Stomach (tissue), 9 donors: ENCODE measurements around the gene KARS1. TPM values are rescaled to one million over a fixed set of nuclear protein-coding genes. Genes with fewer than 3 reads are reported as not detected.

Source experiments
- DNase-seq, 2 donors: peaks; one replicate each; pipeline versions ENCODE4 v3.0.0 to v3.0.0-alpha.2; 2013 to 2019
- H3K27ac ChIP-seq, 5 donors: fragments of 200-600 bp in 4 of 5; sonication (generic) in 4 of 5; one replicate each; pipeline ENCODE4 v1.5.1; 2013 to 2019; ENCODE audit warnings: mild to moderate bottlenecking in 1 of 5, moderate library complexity in 1 of 5
- H3K27me3 ChIP-seq, 3 donors: fragments of 200-600 bp; sonication (generic); one replicate each; pipeline ENCODE4 v1.5.1; 2017 to 2019; ENCODE audit warnings: mixed run types in 1 of 3
- H3K36me3 ChIP-seq, 4 donors: fragments of 200-600 bp; sonication (generic); 1 replicate in 3 of 4; 2 replicates in 1 of 4; pipeline ENCODE4 v1.5.1; 2016 to 2019
- H3K4me1 ChIP-seq, 4 donors: fragments of 200-600 bp; sonication (generic); one replicate each; pipeline ENCODE4 v1.5.1; 2016 to 2019
- H3K4me3 ChIP-seq, 4 donors: fragments of 200-600 bp; sonication (generic) in 3 of 4; one replicate each; pipeline ENCODE4 v1.5.1; 2016 to 2019; ENCODE audit warnings: mild to moderate bottlenecking in 1 of 4
- H3K9me3 ChIP-seq, 4 donors: fragments of 200-600 bp; sonication (generic); one replicate each; pipeline ENCODE4 v1.5.1; 2016 to 2019
- EP300 ChIP-seq: sonication (generic); formaldehyde crosslinking; IDR thresholded peaks from one replicate; pipeline ENCODE4 v1.6.1; 2017; ENCODE audit warnings: antibody characterized with exemption
- POLR2A ChIP-seq, 4 donors: fragments of 450-650 bp; IDR thresholded peaks; one replicate each; pipeline ENCODE4 v1.6.1; 2016; ENCODE audit warnings: antibody characterized with exemption in 4 of 4, control low read depth in 2 of 4, mild to moderate bottlenecking in 1 of 4, moderate library complexity in 1 of 4
- POLR2AphosphoS5 ChIP-seq, 3 donors: sonication (generic); formaldehyde crosslinking; IDR thresholded peaks; one replicate each; pipeline ENCODE4 v1.6.1; 2016; ENCODE audit warnings: antibody characterized with exemption in 3 of 3
- WGBS, 5 donors: extraction: QIAGEN DNeasy Blood & Tissue Kit in 3 of 5; methylation state at CpG; one replicate each; pipeline versions ENCODE4 v1.1.5 to v1.1.7; 2013 to 2018; 5-methylcytosine and 5-hydroxymethylcytosine counted together
- intact Hi-C: fragments of 100-400 bp; cut with DNase I; formaldehyde crosslinking; loops from one replicate; pipeline ENCODE4 v1.15.1; 2023; ENCODE audit warnings: low total_unique reads
- polyA plus RNA-seq, 3 donors: library from polyadenylated mRNA; stranded (reverse); fragments of 200-250 nt; gene quantifications; one replicate each; pipeline ENCODE4 v1.2.3, GENCODE V29; 2013
- total RNA-seq, 5 donors: library from RNA; depleted of rRNA; stranded (reverse); fragments of >200 nt; gene quantifications; one replicate each; pipeline versions ENCODE4 v1.1.0 to v1.2.3, GENCODE V29; 2014 to 2016
- TF ChIP-seq, protein P1 (sequence below), 7 experiments: fragments of 450-650 bp in 4 of 7; fragments of 200-600 bp in 3 of 7; sonication (generic) in 3 of 7; IDR thresholded peaks; one replicate each; pipeline ENCODE4 v1.5.1; 2016 to 2019; ENCODE audit warnings: antibody characterized with exemption in 7 of 7, control low read depth in 2 of 7, mild to moderate bottlenecking in 1 of 7
- donor health status: healthy with polysubstance abuse.
- donor health status: Bipolar disorder and iron deficiency.
- donor health status: healthy.

KARS1 gene
- total and polyA plus RNA-seq, 8 donors = 81.2 to 196 (median 92.7) TPM

DNA sequence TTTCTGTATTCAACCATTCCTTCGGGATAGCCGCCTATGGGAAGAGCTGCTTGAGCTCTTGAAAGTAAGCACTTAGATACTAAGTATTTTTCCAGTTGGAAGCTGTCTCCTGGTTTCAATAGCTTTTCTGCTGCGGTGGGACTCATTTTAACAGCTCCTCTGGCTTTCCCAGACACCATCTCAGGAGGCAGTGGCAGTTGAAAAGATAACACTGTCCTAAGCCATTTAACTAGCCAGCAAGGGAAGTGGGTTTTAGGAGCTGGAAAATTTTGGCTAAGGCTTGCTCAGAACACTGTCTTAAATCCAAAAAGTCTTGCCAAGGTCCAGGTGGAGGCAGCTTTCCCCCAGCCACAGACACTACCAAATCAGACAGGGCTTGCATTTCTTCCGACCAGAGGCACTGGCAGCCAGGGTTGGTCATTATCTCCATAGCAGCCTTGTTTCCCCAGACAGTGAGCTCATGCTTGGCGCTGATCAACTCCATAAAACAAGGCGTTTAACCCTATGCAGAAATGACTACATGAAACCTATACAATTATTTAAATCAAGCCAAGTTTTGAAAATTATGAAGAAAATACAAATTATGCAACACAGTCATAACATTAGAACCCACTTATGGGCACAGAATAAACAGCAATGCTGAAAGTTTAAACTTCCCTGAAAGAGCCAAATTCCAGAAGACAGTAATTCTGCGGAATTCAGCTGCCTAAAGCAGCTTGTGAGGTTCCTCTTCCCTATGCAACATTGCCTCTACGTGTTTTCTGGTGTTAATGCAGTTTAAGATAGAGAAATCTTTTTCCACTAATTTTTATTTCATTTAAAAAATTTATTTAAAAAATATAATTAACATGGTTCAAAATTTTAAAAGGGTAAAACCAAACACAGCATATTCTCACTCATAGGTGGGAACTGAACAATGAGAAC lies 56.3 kb downstream of the KARS1 start:
- Histone ChIP-seq H3K36me3 (peaks cover 0 to 26% (median 17%) of the 10 kb centered on the region in 4 donors), H3K4me3 (no peak overlapping the region), H3K27ac (peak overlapping the region in 4 of 5 donors; percentile 38 to 70 (median 50)), H3K4me1 (peaks cover 0 to 17% (median 6%) of the 10 kb centered on the region in 4 donors), H3K27me3 (no peaks in the 10 kb centered on the region), H3K9me3 (no peaks in the 10 kb centered on the region)
- intact Hi-C loops = no loop called here
- WGBS, 5 donors = 59 to 72% (median 64%) methylated on average over 8 of the region's 8 CpGs
- TF ChIP-seq POLR2A (IDR thresholded peaks at IDR 0.05) = no peak
- TF ChIP-seq EP300 = no peak
- TF ChIP-seq POLR2AphosphoS5 (IDR thresholded peaks at IDR 0.05) = no peak
- TF ChIP-seq, protein P1, sequence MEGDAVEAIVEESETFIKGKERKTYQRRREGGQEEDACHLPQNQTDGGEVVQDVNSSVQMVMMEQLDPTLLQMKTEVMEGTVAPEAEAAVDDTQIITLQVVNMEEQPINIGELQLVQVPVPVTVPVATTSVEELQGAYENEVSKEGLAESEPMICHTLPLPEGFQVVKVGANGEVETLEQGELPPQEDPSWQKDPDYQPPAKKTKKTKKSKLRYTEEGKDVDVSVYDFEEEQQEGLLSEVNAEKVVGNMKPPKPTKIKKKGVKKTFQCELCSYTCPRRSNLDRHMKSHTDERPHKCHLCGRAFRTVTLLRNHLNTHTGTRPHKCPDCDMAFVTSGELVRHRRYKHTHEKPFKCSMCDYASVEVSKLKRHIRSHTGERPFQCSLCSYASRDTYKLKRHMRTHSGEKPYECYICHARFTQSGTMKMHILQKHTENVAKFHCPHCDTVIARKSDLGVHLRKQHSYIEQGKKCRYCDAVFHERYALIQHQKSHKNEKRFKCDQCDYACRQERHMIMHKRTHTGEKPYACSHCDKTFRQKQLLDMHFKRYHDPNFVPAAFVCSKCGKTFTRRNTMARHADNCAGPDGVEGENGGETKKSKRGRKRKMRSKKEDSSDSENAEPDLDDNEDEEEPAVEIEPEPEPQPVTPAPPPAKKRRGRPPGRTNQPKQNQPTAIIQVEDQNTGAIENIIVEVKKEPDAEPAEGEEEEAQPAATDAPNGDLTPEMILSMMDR (IDR thresholded peaks at IDR 0.05) = no peak
- peak in 1 of 2 donors; percentile 92 for DNase-seq

DNA sequence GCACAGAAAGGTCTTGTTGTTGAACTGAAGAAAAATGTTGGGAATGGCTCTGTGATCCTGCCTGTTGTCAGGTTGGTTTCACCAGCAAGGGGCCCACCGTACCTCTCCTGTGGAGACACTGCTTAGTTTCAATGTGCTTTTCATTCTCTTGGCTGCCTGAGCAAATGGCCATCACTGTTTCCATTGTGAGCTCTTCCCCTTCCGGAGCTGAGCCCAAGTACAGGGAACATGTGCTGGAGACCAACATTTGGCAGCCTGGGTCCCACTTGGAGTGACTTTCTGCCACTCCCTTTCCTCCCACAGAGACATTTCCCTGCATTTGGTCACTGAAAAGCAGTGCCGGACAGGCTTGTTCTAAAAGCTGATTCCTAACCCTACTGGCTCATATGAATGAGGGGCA lies 58.2 kb downstream of the KARS1 start:
- intact Hi-C loops = no loop called here
- Histone ChIP-seq H3K4me3 (no peak overlapping the region), H3K36me3 (peaks cover 0 to 17% (median 13%) of the 10 kb centered on the region in 4 donors), H3K27ac (peak overlapping the region in 3 of 5 donors; percentile 10 to 50 (median 29)), H3K4me1 (peaks cover 0 to 17% (median 5%) of the 10 kb centered on the region in 4 donors), H3K9me3 (no peaks in the 10 kb centered on the region), H3K27me3 (no peaks in the 10 kb centered on the region)
- peak in 1 of 2 donors; percentile 28 for DNase-seq
- 69 to 88% (median 82%) methylated on average over 3 of the region's 3 CpGs for WGBS, 5 donors
- TF ChIP-seq POLR2A (IDR thresholded peaks at IDR 0.05) (no peak), EP300 (no peak), POLR2AphosphoS5 (IDR thresholded peaks at IDR 0.05) (no peak)
- TF ChIP-seq, protein P1 (IDR thresholded peaks at IDR 0.05) = no peak

DNA sequence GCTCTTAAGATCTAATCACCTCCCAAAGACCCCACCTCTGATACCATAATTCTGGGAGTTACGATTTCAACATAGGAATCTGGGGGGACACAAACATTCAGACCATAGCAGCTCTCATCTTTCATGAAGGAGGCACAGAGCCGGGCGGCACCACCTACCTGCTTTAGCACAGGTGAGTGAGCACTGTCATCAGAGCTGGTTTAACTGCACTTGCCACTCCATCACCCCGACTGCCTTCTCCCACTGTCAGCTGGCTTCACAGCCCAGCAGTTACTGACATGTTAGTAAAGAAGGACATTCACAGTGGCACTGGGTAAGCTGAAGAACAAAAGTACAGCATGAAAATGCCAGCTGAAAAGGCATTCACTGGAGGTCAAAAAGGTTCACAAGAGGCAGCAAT lies 58.7 kb downstream of the KARS1 start:
- DNase-seq = no peak
- intact Hi-C loops = no loop called here
- H3K27me3 ChIP-seq = no peaks in the 10 kb centered on the region
- 93 to 97% (median 96%) methylated on average over 4 of the region's 4 CpGs for WGBS, 5 donors
- H3K27ac ChIP-seq = no peak overlapping the region
- H3K9me3 ChIP-seq = no peaks in the 10 kb centered on the region
- peaks cover 0 to 11% (median 10%) of the 10 kb centered on the region in 4 donors for H3K36me3 ChIP-seq
- H3K4me1 ChIP-seq = peaks cover 0 to 17% (median 4%) of the 10 kb centered on the region in 4 donors
- no peak overlapping the region for H3K4me3 ChIP-seq
- TF ChIP-seq, protein P1 (IDR thresholded peaks at IDR 0.05) = no peak
- TF ChIP-seq POLR2AphosphoS5 (IDR thresholded peaks at IDR 0.05) = no peak
- no peak for TF ChIP-seq POLR2A (IDR thresholded peaks at IDR 0.05)
- no peak for TF ChIP-seq EP300

DNA sequence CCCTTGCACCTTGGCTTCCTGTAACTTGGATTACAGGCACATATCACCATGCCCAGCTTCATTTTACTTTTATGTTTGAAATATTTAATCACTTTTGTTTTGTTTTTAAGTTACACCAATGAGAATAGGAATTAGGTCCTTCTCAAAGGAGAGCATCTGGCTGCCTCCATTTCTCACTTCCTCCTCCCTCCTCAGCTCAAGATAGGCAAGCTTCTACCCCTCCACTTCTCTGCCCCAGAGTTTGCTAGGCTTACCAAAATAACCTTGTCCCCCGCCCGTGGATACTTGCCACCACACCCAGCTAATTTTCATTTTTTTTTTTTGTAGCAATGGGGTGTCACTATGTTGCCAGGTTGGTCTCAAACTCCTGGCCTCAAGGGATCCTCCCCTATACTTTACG lies 63.4 kb downstream of the KARS1 start:
- Histone ChIP-seq H3K27ac (no peak overlapping the region), H3K27me3 (no peaks in the 10 kb centered on the region), H3K4me1 (no peaks in the 10 kb centered on the region), H3K36me3 (peaks cover 4 to 28% (median 25%) of the 10 kb centered on the region in 4 donors), H3K9me3 (no peaks in the 10 kb centered on the region), H3K4me3 (no peak overlapping the region)
- no peak for DNase-seq
- TF ChIP-seq POLR2A (IDR thresholded peaks at IDR 0.05) (no peak), EP300 (no peak), POLR2AphosphoS5 (IDR thresholded peaks at IDR 0.05) (no peak)
- TF ChIP-seq, protein P1 (IDR thresholded peaks at IDR 0.05) = no peak
- intact Hi-C loops = no loop called here
- 72 to 83% (median 75%) methylated on average over 3 of the region's 3 CpGs for WGBS, 5 donors
